Measurements from ENCODE around the gene MERTK.

- TF ChIP-seq CTCF (conservative IDR thresholded peaks at IDR 0.05; ENCODE audit: low read depth, low read length) (no peak), EZH2 (IDR thresholded peaks at IDR 0.05; ENCODE audit: low read length, unreplicated experiment) (no peak), EZH2phosphoT487 (IDR thresholded peaks at IDR 0.05; ENCODE audit: borderline replicate concordance, low read length) (no peak)
Observed at GRCh38 chr2:111950236-111950635, 51.8 kb downstream of the MERTK start.
